Esophagus muscularis mucosa (tissue), 4 donors: ENCODE data around the gene TIGAR.

Source experiments
- CTCF ChIP-seq, 3 experiments: fragments of 200-600 bp in 2 of 3; fragments of 450-650 bp in 1 of 3; sonication (generic) in 2 of 3; IDR thresholded peaks; one replicate each; pipeline ENCODE4 v1.5.1; 2017 to 2019; ENCODE audit warnings: antibody characterized with exemption in 3 of 3, mild to moderate bottlenecking in 2 of 3, moderate library complexity in 1 of 3
- EP300 ChIP-seq: sonication (generic); formaldehyde crosslinking; IDR thresholded peaks from one replicate; pipeline ENCODE4 v1.6.1; 2017; ENCODE audit warnings: antibody characterized with exemption
- POLR2A ChIP-seq: fragments of 450-650 bp; IDR thresholded peaks from one replicate; pipeline ENCODE4 v1.6.1; 2017; ENCODE audit warnings: antibody characterized with exemption, moderate library complexity, mild to moderate bottlenecking, low read depth
- POLR2AphosphoS5 ChIP-seq, 2 donors: sonication (generic); formaldehyde crosslinking; IDR thresholded peaks; one replicate each; pipeline ENCODE4 v1.6.1; 2017; ENCODE audit warnings: antibody characterized with exemption in 2 of 2

GRCh38 chr12:4325966-4326365 is 5.0 kb downstream of the TIGAR start:
- TF ChIP-seq POLR2AphosphoS5 (IDR thresholded peaks at IDR 0.05) = no peak
- TF ChIP-seq CTCF (IDR thresholded peaks at IDR 0.05) = no peak
- no peak for TF ChIP-seq POLR2A
- no peak for TF ChIP-seq EP300
